Heart left ventricle (tissue), 16 donors: ENCODE measurements around the gene USP1. TPM values are rescaled to one million over a fixed set of nuclear protein-coding genes. Genes with fewer than 3 reads are reported as not detected.

Source experiments
- ATAC-seq, 4 donors: fragments of 200-7000 bp; cut with Tn5 transposase; one replicate each; pipeline ENCODE4 v1.9.1; 2020 to 2022; ENCODE audit warnings: moderate library complexity in 4 of 4, mild to moderate bottlenecking in 3 of 4, moderate number of reproducible peaks in 1 of 4
- DNase-seq, 5 donors: peaks; one replicate each; pipeline ENCODE4 v3.0.0-alpha.2; 2020
- H3K27ac ChIP-seq, 12 donors: fragments of 200-600 bp; sonication (generic) in 4 of 12; one replicate each; pipeline versions ENCODE4 v1.5.0 to v1.8.0; 2016 to 2022; ENCODE audit warnings: mild to moderate bottlenecking in 2 of 12
- H3K27me3 ChIP-seq, 9 donors: fragments of 200-600 bp; sonication (generic) in 2 of 9; one replicate each; pipeline versions ENCODE4 v1.5.1 to v1.8.0; 2016 to 2022; ENCODE audit warnings: mild to moderate bottlenecking in 3 of 9
- H3K36me3 ChIP-seq, 9 donors: fragments of 200-600 bp; sonication (generic) in 2 of 9; one replicate each; pipeline versions ENCODE4 v1.5.0 to v1.8.0; 2018 to 2022; ENCODE audit warnings: mild to moderate bottlenecking in 2 of 9
- H3K4me1 ChIP-seq, 12 donors: fragments of 200-600 bp; sonication (generic) in 4 of 12; one replicate each; pipeline versions ENCODE4 v1.5.0 to v1.8.0; 2016 to 2022; ENCODE audit warnings: mild to moderate bottlenecking in 3 of 12
- H3K4me3 ChIP-seq, 12 donors: fragments of 200-600 bp; sonication (generic) in 4 of 12; one replicate each; pipeline versions ENCODE4 v1.5.0 to v1.8.0; 2017 to 2022; ENCODE audit warnings: mild to moderate bottlenecking in 9 of 12, moderate library complexity in 4 of 12
- H3K9me3 ChIP-seq, 12 donors: fragments of 200-600 bp; sonication (generic) in 4 of 12; one replicate each; pipeline versions ENCODE4 v1.5.0 to v1.8.0; 2016 to 2022; ENCODE audit warnings: mild to moderate bottlenecking in 1 of 12
- CTCF ChIP-seq, 12 donors: fragments of 200-600 bp; sonication (generic) in 4 of 12; IDR thresholded peaks; one replicate each; pipeline versions ENCODE4 v1.5.0 to v1.8.0; 2018 to 2022; ENCODE audit warnings: antibody characterized with exemption in 12 of 12, mild to moderate bottlenecking in 5 of 12
- POLR2A ChIP-seq, 2 donors: fragments of 450-650 bp; IDR thresholded peaks; one replicate each; pipeline ENCODE4 v1.6.1; 2017; ENCODE audit warnings: antibody characterized with exemption in 2 of 2, mild to moderate bottlenecking in 2 of 2, moderate library complexity in 2 of 2
- WGBS, 4 donors: extraction: QIAGEN DNeasy Blood & Tissue Kit in 2 of 4; methylation state at CpG; one replicate each; pipeline versions ENCODE4 v1.1.5 to v1.1.7; 2013 to 2018; 5-methylcytosine and 5-hydroxymethylcytosine counted together
- intact Hi-C, 10 donors: fragments of 100-400 bp; cut with DNase I; formaldehyde crosslinking; loops; one replicate each; pipeline versions ENCODE4 v1.11.1 to v1.14.2; 2022
- polyA plus RNA-seq, 2 donors: library from polyadenylated mRNA; stranded (reverse); fragments of 200-250 nt; gene quantifications; one replicate each; pipeline ENCODE4 v1.2.3, GENCODE V29; 2013
- total RNA-seq, 9 donors: library from RNA; depleted of rRNA in 2 of 9; stranded (reverse); fragments of >200 nt in 2 of 9; fragmentation: NEBNext Ultra II Directional in 3 of 9; extraction: Animal tissue kit (Norgen Biotek cat#: 25700) in 3 of 9; gene quantifications; one replicate each; pipeline versions ENCODE4 v1.1.0 to v1.2.4, GENCODE V29; 2016 to 2023
- donor health status: ischemic (EF 13 %, LVEDD 7.1; RV severe dilation, severe dysfunction).
- donor health status: healthy with polysubstance abuse.
- donor health status: DM: no; HTN: yes; CAD: no.
- donor health status: DM: no; HTN: no; CAD: no.
- donor health status: ischemic (EF 25% LVEDD 6.9; RV normal size, moderate dysfunction).
- donor health status: ischemic (EF 25% LVEDD 5.7; RV mildly dilated, moderate dysfunction).
- donor health status: healthy.
- donor health status: DM: yes; HTN: yes; CAD: no.
- donor health status: ischemic (EF 35%, LVEDD 5.7; RV mildly dilated, moderate dysfunction).
- donor health status: nonischemic (EF 11% LVEDD 7.7; RV severe dilation, severe dysfunction).
- donor health status: DM: yes; HTN: yes; CAD: no.
- donor health status: PGD.
- donor health status: ischemic (EF 29% LVEDD 5.4; RV normal size, mild dysfunction).
- donor health status: nonischemic (EF 23%, LVEDD 6.1; RV moderate dilation, normal function).

USP1 gene
- total and polyA plus RNA-seq, 11 donors: 4.8 to 17.9 (median 12.7) TPM

GRCh38 chr1:62396871-62397270 lies 40.0 kb upstream of the USP1 start:
- Histone ChIP-seq H3K9me3 (no peaks in the 10 kb centered on the region), H3K36me3 (no peaks in the 10 kb centered on the region), H3K4me3 (no peak overlapping the region), H3K27ac (no peak overlapping the region), H3K4me1 (no peaks in the 10 kb centered on the region), H3K27me3 (no peaks in the 10 kb centered on the region)
- TF ChIP-seq POLR2A (IDR thresholded peaks at IDR 0.05) (no peak), CTCF (IDR thresholded peaks at IDR 0.05) (no peak)
- intact Hi-C loops: no loop called here
- ATAC-seq: no peak
- DNase-seq: no peak
- WGBS, 4 donors: 72 to 83% (median 74%) methylated on average over 6 of the region's 6 CpGs

GRCh38 chr1:62397301-62397700 lies 39.5 kb upstream of the USP1 start:
- Histone ChIP-seq H3K9me3 (no peaks in the 10 kb centered on the region), H3K4me1 (no peaks in the 10 kb centered on the region), H3K36me3 (no peaks in the 10 kb centered on the region), H3K27me3 (no peaks in the 10 kb centered on the region), H3K4me3 (no peak overlapping the region), H3K27ac (no peak overlapping the region)
- intact Hi-C loops: no loop called here
- ATAC-seq (no peak), DNase-seq (no peak)
- TF ChIP-seq CTCF (IDR thresholded peaks at IDR 0.05): no peak
- TF ChIP-seq POLR2A (IDR thresholded peaks at IDR 0.05): no peak
- WGBS, 4 donors: 93 to 96% (median 94%) methylated on average over 3 of the region's 3 CpGs

GRCh38 chr1:62398377-62398776 lies 38.5 kb upstream of the USP1 start:
- H3K4me1 ChIP-seq: no peaks in the 10 kb centered on the region
- H3K4me3 ChIP-seq: no peak overlapping the region
- no peaks in the 10 kb centered on the region for H3K9me3 ChIP-seq
- no peak overlapping the region for H3K27ac ChIP-seq
- H3K27me3 ChIP-seq: no peaks in the 10 kb centered on the region
- TF ChIP-seq CTCF (IDR thresholded peaks at IDR 0.05) (no peak), POLR2A (IDR thresholded peaks at IDR 0.05) (no peak)
- H3K36me3 ChIP-seq: no peaks in the 10 kb centered on the region
- intact Hi-C loops: no loop called here
- no peak for ATAC-seq
- DNase-seq: no peak
- 84 to 94% (median 86%) methylated on average over 8 of the region's 8 CpGs for WGBS, 4 donors

- ATAC-seq (no peak), DNase-seq (no peak)
- WGBS, 4 donors: 84 to 90% (median 88%) methylated on average over 5 of the region's 5 CpGs
- H3K27me3 ChIP-seq: no peaks in the 10 kb centered on the region
- TF ChIP-seq CTCF (IDR thresholded peaks at IDR 0.05) (no peak), POLR2A (IDR thresholded peaks at IDR 0.05) (no peak)
- intact Hi-C loops: loop anchor here in 3 of 10 donors (10.0 kb wide), 2 partner anchors 106 to 316 kb away; no protein-coding TSS in a partner anchor
- H3K27ac ChIP-seq: no peak overlapping the region
- no peak overlapping the region for H3K4me3 ChIP-seq
- no peaks in the 10 kb centered on the region for H3K9me3 ChIP-seq
- no peaks in the 10 kb centered on the region for H3K36me3 ChIP-seq
- no peaks in the 10 kb centered on the region for H3K4me1 ChIP-seq
Observed at GRCh38 chr1:62401034-62401760, 35.7 kb upstream of the USP1 start.
